Left lung (tissue), 10 donors: Measurements from ENCODE around the gene RTN4RL1. TPM values are rescaled to one million over a fixed set of nuclear protein-coding genes. Genes with fewer than 3 reads are reported as not detected.
A peak's percentile ranks its signal among the peaks of the same experiment; 100 is the strongest.

Experiments used
- ATAC-seq: fragments of 200-7000 bp; cut with Tn5 transposase; one replicate; pipeline ENCODE4 v1.9.1; 2020; ENCODE audit warnings: moderate library complexity
- DNase-seq, 4 donors: peaks; one replicate each; pipeline ENCODE4 v3.0.0-alpha.2; 2013 to 2020
- H3K27ac ChIP-seq, 2 donors: fragments of 200-600 bp; sonication (generic) in 1 of 2; one replicate each; pipeline versions ENCODE4 v1.5.0 to v1.8.0; 2020 to 2021
- H3K27me3 ChIP-seq, 2 donors: fragments of 200-600 bp; sonication (generic) in 1 of 2; one replicate each; pipeline versions ENCODE4 v1.5.0 to v1.8.0; 2020 to 2021
- H3K36me3 ChIP-seq, 2 donors: fragments of 200-600 bp; sonication (generic) in 1 of 2; one replicate each; pipeline versions ENCODE4 v1.5.0 to v1.8.0; 2020 to 2021
- H3K4me1 ChIP-seq, 2 donors: fragments of 200-600 bp; one replicate each; pipeline ENCODE4 v1.8.0; 2021
- H3K4me3 ChIP-seq, 2 donors: fragments of 200-600 bp; sonication (generic) in 1 of 2; one replicate each; pipeline versions ENCODE4 v1.5.0 to v1.8.0; 2020 to 2021; ENCODE audit warnings: mild to moderate bottlenecking in 1 of 2
- H3K9me3 ChIP-seq, 2 donors: fragments of 200-600 bp; sonication (generic) in 1 of 2; one replicate each; pipeline versions ENCODE4 v1.5.0 to v1.8.0; 2020 to 2021
- intact Hi-C, 2 donors: fragments of 100-400 bp; cut with DNase I; formaldehyde crosslinking; loops; one replicate each; pipeline versions ENCODE4 v1.11.2 to v1.14.2; 2022
- polyA plus RNA-seq, 6 donors: library from polyadenylated mRNA; unstranded; fragments of 120-200 nt; gene quantifications; one replicate each; pipeline ENCODE4 v1.2.1, GENCODE V29; 2013; ENCODE audit not compliant: insufficient read length in 6 of 6
- total RNA-seq, 2 donors: library from RNA; stranded (reverse); fragmentation: NEBNext Ultra II Directional; extraction: Animal tissue kit (Norgen Biotek cat#: 25700); gene quantifications; one replicate each; pipeline ENCODE4 v1.2.1, GENCODE V29; 2021
- TF ChIP-seq, protein P1 (sequence below), 2 donors: fragments of 200-600 bp; sonication (generic) in 1 of 2; IDR thresholded peaks; one replicate each; pipeline versions ENCODE4 v1.5.0 to v1.8.0; 2021; ENCODE audit warnings: antibody characterized with exemption in 2 of 2
- donor health status: DM: no; HTN: yes; CAD: no.
- donor health status: DM: no; HTN: no; CAD: no.

Gene RTN4RL1
- total and polyA plus RNA-seq, 8 donors: 0.34 to 5.1 (median 0.51) TPM

DNA sequence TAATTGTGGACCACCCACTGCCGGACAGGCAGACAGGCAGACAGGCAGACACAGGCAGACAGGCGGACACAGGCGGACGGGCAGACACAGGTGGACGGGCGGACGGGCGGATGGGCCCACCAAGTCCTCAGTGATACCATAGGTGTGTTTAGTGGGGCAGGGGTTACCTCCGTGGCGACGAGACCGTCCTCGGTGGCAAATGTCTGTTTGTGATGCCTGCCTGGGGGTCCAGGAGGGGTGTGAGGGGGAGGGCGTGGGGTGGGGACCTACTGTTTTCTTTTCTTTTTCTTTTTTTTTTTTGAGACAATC, 76.7 kb downstream of the RTN4RL1 start:
- H3K9me3 ChIP-seq: no peaks in the 10 kb centered on the region
- H3K4me3 ChIP-seq: no peak overlapping the region
- no peaks in the 10 kb centered on the region for H3K36me3 ChIP-seq
- ATAC-seq: no peak
- H3K27me3 ChIP-seq: no peaks in the 10 kb centered on the region
- no peak overlapping the region for H3K27ac ChIP-seq
- TF ChIP-seq, protein P1, sequence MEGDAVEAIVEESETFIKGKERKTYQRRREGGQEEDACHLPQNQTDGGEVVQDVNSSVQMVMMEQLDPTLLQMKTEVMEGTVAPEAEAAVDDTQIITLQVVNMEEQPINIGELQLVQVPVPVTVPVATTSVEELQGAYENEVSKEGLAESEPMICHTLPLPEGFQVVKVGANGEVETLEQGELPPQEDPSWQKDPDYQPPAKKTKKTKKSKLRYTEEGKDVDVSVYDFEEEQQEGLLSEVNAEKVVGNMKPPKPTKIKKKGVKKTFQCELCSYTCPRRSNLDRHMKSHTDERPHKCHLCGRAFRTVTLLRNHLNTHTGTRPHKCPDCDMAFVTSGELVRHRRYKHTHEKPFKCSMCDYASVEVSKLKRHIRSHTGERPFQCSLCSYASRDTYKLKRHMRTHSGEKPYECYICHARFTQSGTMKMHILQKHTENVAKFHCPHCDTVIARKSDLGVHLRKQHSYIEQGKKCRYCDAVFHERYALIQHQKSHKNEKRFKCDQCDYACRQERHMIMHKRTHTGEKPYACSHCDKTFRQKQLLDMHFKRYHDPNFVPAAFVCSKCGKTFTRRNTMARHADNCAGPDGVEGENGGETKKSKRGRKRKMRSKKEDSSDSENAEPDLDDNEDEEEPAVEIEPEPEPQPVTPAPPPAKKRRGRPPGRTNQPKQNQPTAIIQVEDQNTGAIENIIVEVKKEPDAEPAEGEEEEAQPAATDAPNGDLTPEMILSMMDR (IDR thresholded peaks at IDR 0.05): no peak
- H3K4me1 ChIP-seq: no peaks in the 10 kb centered on the region
- DNase-seq: no peak
- intact Hi-C loops: no loop called here

DNA sequence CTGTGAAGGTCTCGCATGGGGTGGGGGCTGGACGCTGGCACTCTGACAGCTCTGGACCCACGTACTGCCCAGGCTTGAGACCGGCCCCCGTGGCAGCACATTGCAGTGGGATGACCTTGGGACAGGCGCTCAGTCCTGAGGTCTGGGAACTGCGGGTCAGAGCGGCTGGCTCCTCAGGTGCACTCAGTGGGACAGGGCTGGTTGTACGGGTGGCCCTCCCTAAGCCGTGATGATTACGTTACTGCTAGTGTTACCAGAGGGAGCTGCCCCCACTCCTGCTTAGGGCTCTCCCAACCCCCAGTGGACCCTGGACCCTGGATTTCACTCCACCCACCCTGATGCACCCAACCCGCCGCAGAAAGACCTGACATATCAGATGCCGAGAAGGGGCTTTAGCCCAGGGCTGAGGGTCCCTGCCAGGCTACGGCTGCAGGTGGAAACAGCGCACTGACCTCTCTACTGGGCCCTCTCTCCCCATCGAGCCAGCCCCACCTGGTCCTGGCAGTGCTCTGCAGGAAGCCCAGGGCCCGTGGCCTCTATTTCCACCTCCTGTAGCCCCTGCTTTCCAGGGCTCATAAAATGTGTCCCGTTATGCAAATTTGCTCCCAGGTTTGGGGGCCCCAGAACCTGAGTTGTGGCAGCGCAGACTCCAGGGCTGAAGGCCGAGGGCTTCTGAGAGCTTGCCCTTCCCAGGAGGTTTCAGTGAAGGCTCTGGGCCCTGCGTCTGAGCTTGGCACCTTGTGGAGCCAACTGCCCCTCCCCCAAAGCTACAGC, 77.2 kb downstream of the RTN4RL1 start:
- H3K36me3 ChIP-seq: no peaks in the 10 kb centered on the region
- no peak for DNase-seq
- TF ChIP-seq, protein P1 (IDR thresholded peaks at IDR 0.05): no peak
- H3K27ac ChIP-seq: no peak overlapping the region
- no peaks in the 10 kb centered on the region for H3K9me3 ChIP-seq
- H3K27me3 ChIP-seq: no peaks in the 10 kb centered on the region
- no peaks in the 10 kb centered on the region for H3K4me1 ChIP-seq
- no peak overlapping the region for H3K4me3 ChIP-seq
- ATAC-seq: no peak
- intact Hi-C loops: no loop called here

DNA sequence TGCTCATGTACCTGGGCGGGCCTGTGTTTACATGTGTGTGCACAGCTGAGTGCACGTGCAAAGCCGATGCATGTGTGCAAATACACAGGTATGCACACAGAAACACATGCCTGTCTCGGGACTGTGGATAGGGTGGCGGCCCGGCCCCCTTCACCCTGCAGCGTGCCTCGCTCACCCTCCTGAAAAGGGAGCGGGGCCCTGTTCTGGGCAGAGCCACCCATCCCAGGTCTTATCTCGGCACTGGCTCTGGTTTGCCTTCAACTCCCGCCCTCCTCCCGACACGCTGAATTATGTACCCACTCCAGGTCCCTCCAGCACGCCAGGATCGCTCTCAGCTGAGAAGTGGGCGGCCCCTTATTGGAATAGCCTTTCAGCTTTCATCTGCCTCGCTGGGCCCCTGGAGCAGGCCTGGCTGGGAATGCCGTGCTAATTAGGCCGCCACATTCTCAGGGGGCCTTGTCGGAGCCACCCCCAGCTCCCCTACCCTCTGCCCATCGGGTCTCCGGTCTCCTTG, 77.8 kb downstream of the RTN4RL1 start:
- peak; percentile 79 for ATAC-seq
- TF ChIP-seq, protein P1 (IDR thresholded peaks at IDR 0.05): no peak
- peak in 1 of 4 donors; percentile 70 for DNase-seq
- H3K36me3 ChIP-seq: no peaks in the 10 kb centered on the region
- no peak overlapping the region for H3K27ac ChIP-seq
- no peaks in the 10 kb centered on the region for H3K27me3 ChIP-seq
- H3K4me3 ChIP-seq: no peak overlapping the region
- no peaks in the 10 kb centered on the region for H3K9me3 ChIP-seq
- H3K4me1 ChIP-seq: no peaks in the 10 kb centered on the region
- intact Hi-C loops: no loop called here

DNA sequence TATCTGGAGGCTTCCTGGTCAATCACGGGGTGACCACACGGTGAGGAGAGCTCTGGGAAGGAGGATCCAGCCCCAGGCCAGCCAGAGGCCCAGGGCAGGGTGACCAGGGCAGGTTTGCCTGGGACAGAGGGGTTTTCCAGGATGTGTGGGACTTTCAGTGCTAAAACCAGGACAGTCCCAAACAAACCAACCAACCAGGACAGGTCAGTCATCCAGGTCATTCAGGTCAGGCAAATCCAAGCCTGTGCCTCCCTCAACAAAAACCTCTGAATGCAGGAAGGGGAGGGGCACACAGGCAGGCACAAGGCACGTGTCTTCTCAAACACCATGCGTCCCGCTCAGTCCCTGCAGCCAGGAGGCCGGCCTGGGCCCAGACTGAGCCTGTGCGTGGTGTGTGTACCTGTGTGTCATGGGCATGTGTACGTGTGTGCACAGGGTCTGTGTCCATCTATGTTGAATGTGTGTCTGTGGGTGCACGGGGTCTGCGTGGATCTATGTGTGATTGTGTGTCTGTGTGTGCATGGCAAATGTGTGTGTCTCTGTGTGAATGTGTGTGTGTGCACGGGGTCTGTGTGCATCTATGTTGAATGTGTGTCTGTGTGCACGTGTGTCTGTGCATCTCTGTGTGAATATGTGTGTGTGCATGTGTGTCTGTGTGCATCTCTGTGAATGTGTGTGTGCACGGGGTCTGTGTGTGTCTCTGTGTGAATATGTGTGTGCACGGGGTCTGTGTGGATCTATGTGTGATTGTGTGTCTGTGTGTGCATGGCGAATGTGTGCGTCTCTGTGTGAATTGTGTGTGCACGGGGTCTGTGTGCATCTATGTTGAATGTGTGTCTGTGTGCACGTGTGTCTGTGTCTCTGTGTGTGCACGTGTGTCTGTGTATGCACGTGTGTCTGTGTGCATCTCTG, 78.9 kb downstream of the RTN4RL1 start:
- ATAC-seq (no peak), DNase-seq (no peak)
- intact Hi-C loops: no loop called here
- Histone ChIP-seq H3K4me3 (no peak overlapping the region), H3K27me3 (no peaks in the 10 kb centered on the region), H3K36me3 (no peaks in the 10 kb centered on the region), H3K9me3 (no peaks in the 10 kb centered on the region), H3K27ac (no peak overlapping the region), H3K4me1 (no peaks in the 10 kb centered on the region)
- TF ChIP-seq, protein P1 (IDR thresholded peaks at IDR 0.05): no peak

DNA sequence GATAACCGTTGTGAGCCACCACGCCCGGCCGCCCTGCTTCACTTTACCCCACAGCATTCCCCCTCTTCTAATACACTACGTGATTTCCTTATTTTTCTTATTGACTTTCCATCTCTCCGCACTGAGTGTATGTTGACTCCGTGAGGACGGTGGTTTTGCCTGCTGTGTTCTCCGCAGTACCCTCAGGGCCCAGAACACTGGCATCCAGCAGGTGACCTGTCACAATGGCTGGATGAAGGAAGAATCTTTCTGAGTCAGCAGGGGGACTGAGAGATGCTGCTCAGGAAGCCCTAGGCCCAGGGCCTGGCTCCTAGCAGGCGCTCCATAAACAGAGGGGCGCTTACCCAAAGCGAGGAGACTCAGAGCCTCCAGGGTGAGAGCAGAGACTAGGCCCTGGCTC, 79.5 kb downstream of the RTN4RL1 start:
- no peak overlapping the region for H3K27ac ChIP-seq
- TF ChIP-seq, protein P1 (IDR thresholded peaks at IDR 0.05): no peak
- no peaks in the 10 kb centered on the region for H3K4me1 ChIP-seq
- DNase-seq (no peak), ATAC-seq (no peak)
- H3K36me3 ChIP-seq: no peaks in the 10 kb centered on the region
- H3K27me3 ChIP-seq: no peaks in the 10 kb centered on the region
- H3K9me3 ChIP-seq: no peaks in the 10 kb centered on the region
- H3K4me3 ChIP-seq: no peak overlapping the region
- intact Hi-C loops: no loop called here
